Keratinocyte (primary cell): ENCODE measurements around the gene SMPD1. TPM values are rescaled to one million over a fixed set of nuclear protein-coding genes. Genes with fewer than 3 reads are reported as not detected.

Source experiments
- DNase-seq: peaks from one replicate; pipeline ENCODE4 v3.0.0-alpha.2; 2011; ENCODE audit warnings: low read depth, missing footprints, low spot score
- FAIRE-seq: peaks from 2 replicates; lab custom pipeline; 2011; peaks lifted over from hg19 to GRCh38; lab: Jason Lieb, UNC
- H2AFZ ChIP-seq: 2 replicates; pipeline ENCODE4 v1.6.0; 2012; ENCODE audit warnings: low read length, control low read depth, inconsistent platforms; ENCODE audit not compliant: control insufficient read depth
- H3K27ac ChIP-seq: 2 replicates; pipeline ENCODE4 v1.5.1; 2011; ENCODE audit warnings: low read length; ENCODE audit not compliant: control insufficient read depth, insufficient read depth
- H3K27me3 ChIP-seq: 3 replicates; pipeline ENCODE4 v1.6.0; 2011; ENCODE audit warnings: low read length; ENCODE audit not compliant: control insufficient read depth, insufficient read depth; ENCODE audit errors: extremely low read depth
- H3K36me3 ChIP-seq, 2 experiments: 2 replicates in 1 of 2; 3 replicates in 1 of 2; pipeline ENCODE4 v1.5.1; 2011; ENCODE audit warnings: low read length in 2 of 2, mild to moderate bottlenecking in 1 of 2; ENCODE audit not compliant: control insufficient read depth in 2 of 2, insufficient read depth in 2 of 2; ENCODE audit errors: extremely low read depth in 1 of 2
- H3K4me1 ChIP-seq: 3 replicates; pipeline ENCODE4 v1.5.1; 2011; ENCODE audit warnings: low read length; ENCODE audit not compliant: control insufficient read depth, insufficient read depth; ENCODE audit errors: extremely low read depth
- H3K4me2 ChIP-seq: 3 replicates; pipeline ENCODE4 v1.6.0; 2011; ENCODE audit warnings: low read depth, low read length; ENCODE audit not compliant: control insufficient read depth, insufficient read depth; ENCODE audit errors: extremely low read depth
- H3K4me3 ChIP-seq, 3 experiments: fragments of 200-600 bp in 1 of 3; sonication (generic) in 1 of 3; 2 replicates in 2 of 3; 3 replicates in 1 of 3; pipeline ENCODE4 v1.5.1; 2011 to 2016; ENCODE audit warnings: low read length in 3 of 3, mild to moderate bottlenecking in 3 of 3, control low read depth in 2 of 3, inconsistent platforms in 1 of 3, low read depth in 1 of 3, mixed read lengths in 1 of 3, mixed run types in 1 of 3, moderate library complexity in 1 of 3; ENCODE audit not compliant: control insufficient read depth in 2 of 3, insufficient read depth in 2 of 3; ENCODE audit errors: extremely low read depth in 1 of 3
- H3K79me2 ChIP-seq: 2 replicates; pipeline ENCODE4 v1.6.0; 2012; ENCODE audit warnings: low read length; ENCODE audit not compliant: control insufficient read depth, insufficient read depth
- H3K9ac ChIP-seq: 3 replicates; pipeline ENCODE4 v1.6.0; 2011; ENCODE audit warnings: low read length; ENCODE audit not compliant: control insufficient read depth, insufficient read depth; ENCODE audit errors: extremely low read depth
- H3K9me1 ChIP-seq: 3 replicates; pipeline ENCODE4 v1.6.0; 2011; ENCODE audit warnings: low read length; ENCODE audit not compliant: control insufficient read depth, insufficient read depth; ENCODE audit errors: extremely low read depth
- H3K9me3 ChIP-seq: 2 replicates; pipeline ENCODE4 v1.5.1; 2012; ENCODE audit warnings: low read depth, low read length; ENCODE audit not compliant: control insufficient read depth
- H4K20me1 ChIP-seq: 3 replicates; pipeline ENCODE4 v1.6.0; 2011; ENCODE audit warnings: low read length; ENCODE audit not compliant: control insufficient read depth, insufficient read depth; ENCODE audit errors: extremely low read depth
- CTCF ChIP-seq, 3 experiments: IDR thresholded peaks in 1 of 3; conservative IDR thresholded peaks in 1 of 3; optimal IDR thresholded peaks in 1 of 3; 2 replicates in 2 of 3; 3 replicates in 1 of 3; pipeline versions ENCODE3 to v1.5.1; 2011; ENCODE audit warnings: low read length in 3 of 3, mild to moderate bottlenecking in 3 of 3, moderate library complexity in 2 of 3, control low read depth in 1 of 3, inconsistent platforms in 1 of 3; ENCODE audit not compliant: insufficient read depth in 2 of 3; ENCODE audit errors: extremely low read depth in 1 of 3
- EZH2 ChIP-seq: IDR thresholded peaks from one replicate; pipeline ENCODE4 v1.6.1; 2012; ENCODE audit warnings: inconsistent platforms, mild to moderate bottlenecking, low read length, moderate library complexity
- dilution Hi-C: fragments of 300-500 bp; cut with MboI; formaldehyde crosslinking; loops from one replicate; pipeline ENCODE4 v1.7.0; 2020; ENCODE audit warnings: low sequenced_read_pairs; ENCODE audit not compliant: extremely low pct_ligation_motif_present
- polyA plus RNA-seq, 5 experiments: library from polyadenylated mRNA; depleted of rRNA in 3 of 5; stranded (reverse) in 3 of 5; stranded (forward) in 1 of 5; unstranded in 1 of 5; fragments of >200 nt; gene quantifications; 1 replicate in 1 of 5; 2 replicates in 3 of 5; 3 replicates in 1 of 5; pipeline versions ENCODE4 v1.2.1 to v1.2.3, GENCODE V29; 2011 to 2012; ENCODE audit warnings: missing spikeins in 2 of 5, low read depth in 1 of 5, low replicate concordance in 1 of 5

Gene SMPD1
- polyA plus RNA-seq, 1 donor (not counting 4 experiments of a cell fraction or from before 2014, with no cell fraction given) = 8.0 TPM

- no peaks in the 10 kb centered on the region for H3K27me3 ChIP-seq
- H3K4me2 ChIP-seq = no peak overlapping the region
- H3K36me3 ChIP-seq = no peaks in the 10 kb centered on the region
- FAIRE-seq (no peak), DNase-seq (no peak)
- no peak overlapping the region for H2AFZ ChIP-seq
- no peak overlapping the region for H3K4me3 ChIP-seq
- dilution Hi-C loops = no loop called here
- H3K4me1 ChIP-seq = no peaks in the 10 kb centered on the region
- H3K79me2 ChIP-seq = no peaks in the 10 kb centered on the region
- H3K9me3 ChIP-seq = no peaks in the 10 kb centered on the region
- H3K9ac ChIP-seq = no peak overlapping the region
- H3K27ac ChIP-seq = no peak overlapping the region
- no peaks in the 10 kb centered on the region for H4K20me1 ChIP-seq
- no peaks in the 10 kb centered on the region for H3K9me1 ChIP-seq
- no peak for TF ChIP-seq EZH2
- TF ChIP-seq CTCF (optimal IDR thresholded peaks at IDR 0.05 in 1 of 3, IDR thresholded peaks at IDR 0.05 in 1 of 3, conservative IDR thresholded peaks at IDR 0.05 in 1 of 3; ENCODE audit: extremely low read depth in 1 of 3, insufficient read depth in 2 of 3, low read length in 3 of 3) = no peak
Observed at GRCh38 chr11:6405052-6405667, 14.9 kb downstream of the SMPD1 start.

- Histone ChIP-seq H3K27ac (no peak overlapping the region), H3K9ac (no peak overlapping the region), H2AFZ (no peak overlapping the region), H3K4me2 (no peak overlapping the region), H3K27me3 (no peaks in the 10 kb centered on the region), H3K4me3 (no peak overlapping the region), H3K36me3 (no peaks in the 10 kb centered on the region), H3K9me1 (no peaks in the 10 kb centered on the region), H4K20me1 (no peaks in the 10 kb centered on the region), H3K79me2 (no peaks in the 10 kb centered on the region), H3K9me3 (no peaks in the 10 kb centered on the region), H3K4me1 (no peaks in the 10 kb centered on the region)
- dilution Hi-C loops = no loop called here
- TF ChIP-seq CTCF (optimal IDR thresholded peaks at IDR 0.05 in 1 of 3, IDR thresholded peaks at IDR 0.05 in 1 of 3, conservative IDR thresholded peaks at IDR 0.05 in 1 of 3; ENCODE audit: extremely low read depth in 1 of 3, insufficient read depth in 2 of 3, low read length in 3 of 3) = no peak
- no peak for TF ChIP-seq EZH2
- DNase-seq = no peak
- no peak for FAIRE-seq
Observed at GRCh38 chr11:6405846-6406245, 15.6 kb downstream of the SMPD1 start.
